GM21367 (cell line): ENCODE measurements around the gene HIVEP1.

Experiments
- ATAC-seq: cut with Tn5 transposase; IDR thresholded peaks from one replicate; pipeline ENCODE4 v1.9.1; 2021; ENCODE audit not compliant: unreplicated experiment

The HIVEP1 gene

DNA sequence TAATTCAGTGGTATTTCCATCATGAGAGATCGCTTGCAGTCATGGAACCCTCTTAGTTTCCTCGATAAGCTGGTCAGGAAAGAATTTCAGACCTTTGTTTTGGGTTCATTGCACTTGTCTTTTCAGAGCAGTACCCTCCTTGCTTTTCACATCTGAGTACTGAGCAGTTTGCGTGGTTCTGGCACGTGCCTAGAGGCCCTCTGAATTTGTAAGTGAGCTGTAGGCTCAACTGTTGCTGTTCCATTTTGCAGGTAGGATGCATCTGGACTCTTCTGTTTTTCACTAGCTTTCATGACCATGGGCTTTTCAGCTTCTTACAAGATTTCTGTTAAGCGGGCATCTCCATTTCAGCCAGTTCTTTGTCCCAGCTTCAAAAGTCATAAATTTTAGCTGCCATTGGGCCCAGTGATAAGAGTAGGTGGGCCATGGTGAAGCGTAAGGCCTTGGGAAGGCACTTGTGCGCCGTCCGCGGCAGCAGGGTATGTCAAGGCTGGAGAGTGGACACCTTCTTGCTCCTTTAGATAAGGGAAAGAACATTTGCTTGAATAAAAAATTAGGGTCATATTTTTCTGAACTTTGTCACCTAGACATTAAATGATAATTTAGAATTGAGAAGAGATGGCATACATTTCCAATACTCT, 35.8 kb downstream of the HIVEP1 start:
- ATAC-seq, result no peak

DNA sequence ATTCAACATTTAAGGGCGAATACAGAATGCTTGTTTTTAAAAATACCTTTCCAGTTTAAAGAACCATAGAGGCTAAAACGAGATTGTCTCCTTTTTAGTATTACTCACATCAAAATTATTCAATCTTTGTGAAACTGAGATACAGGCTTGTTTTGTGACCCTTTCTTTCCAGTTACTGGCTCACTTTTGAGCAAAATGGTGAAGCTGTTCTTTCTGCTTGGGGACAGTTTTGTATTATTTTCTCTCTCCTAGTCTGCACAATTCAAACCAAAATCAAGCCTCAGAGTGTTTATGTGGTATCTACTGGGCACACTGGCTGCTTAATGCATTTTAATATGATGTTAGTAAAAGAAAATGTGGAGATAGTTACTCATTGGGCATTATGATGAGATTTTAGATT, 36.5 kb downstream of the HIVEP1 start:
- no peak for ATAC-seq

DNA sequence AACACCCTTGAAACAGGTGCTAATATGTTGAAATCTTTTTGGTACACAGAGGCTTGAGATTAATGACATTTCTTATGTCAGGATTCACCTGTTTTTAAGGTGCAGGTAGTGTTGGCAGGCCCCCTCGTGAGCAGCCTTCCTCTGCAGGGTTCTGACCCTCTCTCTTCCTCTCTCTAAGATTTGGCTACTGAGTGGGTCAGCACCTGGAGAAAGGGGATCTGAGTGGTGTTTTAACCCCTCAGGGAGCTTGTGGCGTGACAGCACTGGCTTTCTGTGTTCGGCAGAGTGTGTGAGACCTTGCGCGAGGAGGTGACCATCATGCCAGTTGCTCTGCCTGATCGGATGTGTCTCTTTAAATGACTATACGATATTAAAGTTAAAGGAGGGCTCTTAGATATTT, 37.1 kb downstream of the HIVEP1 start:
- peak; percentile 31 for ATAC-seq

DNA sequence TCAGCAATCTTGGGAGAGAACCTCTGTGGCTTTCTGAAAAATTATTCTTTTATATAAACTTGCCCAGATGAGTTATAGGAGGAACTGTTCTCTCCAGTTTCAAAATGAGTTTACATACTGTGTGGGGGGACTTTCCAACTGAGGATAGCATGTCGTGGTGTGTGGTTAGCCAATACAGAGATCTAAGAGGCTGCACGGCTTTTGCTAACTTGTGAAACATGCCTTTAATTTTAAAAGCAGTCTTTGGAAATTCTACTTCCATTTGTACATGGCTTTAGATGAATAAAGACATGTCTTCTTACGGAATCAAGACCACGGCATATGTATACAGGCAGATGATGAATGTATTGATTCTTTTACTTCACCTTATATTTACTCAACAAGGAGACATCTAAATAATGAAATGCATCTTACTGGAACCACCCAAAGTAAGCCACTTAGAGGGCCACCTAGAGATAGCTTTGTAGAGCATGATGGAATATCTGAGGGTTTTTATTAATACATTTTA, 39.8 kb downstream of the HIVEP1 start:
- ATAC-seq, result peak; percentile 68

DNA sequence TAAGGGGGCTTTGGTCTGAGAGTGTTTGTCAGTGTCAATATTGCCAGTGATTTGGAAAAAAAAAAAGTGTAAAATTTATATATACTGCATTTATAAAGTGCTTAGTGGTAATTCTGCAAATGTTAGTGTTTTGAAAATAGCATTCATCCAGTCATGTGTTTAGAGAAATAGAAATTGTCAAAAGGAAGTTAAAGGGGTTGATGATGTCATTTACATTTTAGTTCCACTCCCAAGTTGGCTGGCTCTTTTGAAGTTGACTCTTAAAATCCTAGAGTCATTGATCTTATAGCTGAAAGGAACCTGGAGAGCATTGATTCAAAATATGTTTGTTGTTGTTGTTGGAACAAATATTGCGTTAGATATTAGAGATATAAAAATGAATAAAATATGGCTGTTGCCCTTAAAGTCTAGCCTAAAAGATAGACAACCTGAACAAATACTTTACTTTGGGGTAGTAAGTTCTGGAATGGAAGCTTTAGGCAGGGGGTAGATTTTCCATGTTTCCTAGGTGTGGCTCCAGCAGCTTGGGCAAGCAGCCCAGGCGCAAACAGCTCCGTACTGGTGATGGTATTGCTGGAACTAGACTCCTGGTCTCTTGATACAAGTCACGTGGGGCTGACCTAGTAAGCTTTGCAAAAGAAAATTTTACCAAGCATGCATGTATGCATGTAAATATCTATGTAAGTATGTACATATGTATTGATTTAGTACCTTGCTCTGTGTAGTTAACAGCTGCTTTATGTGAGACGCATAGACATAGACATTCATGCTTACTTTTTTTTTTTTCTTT, 46.3 kb downstream of the HIVEP1 start:
- no peak for ATAC-seq

DNA sequence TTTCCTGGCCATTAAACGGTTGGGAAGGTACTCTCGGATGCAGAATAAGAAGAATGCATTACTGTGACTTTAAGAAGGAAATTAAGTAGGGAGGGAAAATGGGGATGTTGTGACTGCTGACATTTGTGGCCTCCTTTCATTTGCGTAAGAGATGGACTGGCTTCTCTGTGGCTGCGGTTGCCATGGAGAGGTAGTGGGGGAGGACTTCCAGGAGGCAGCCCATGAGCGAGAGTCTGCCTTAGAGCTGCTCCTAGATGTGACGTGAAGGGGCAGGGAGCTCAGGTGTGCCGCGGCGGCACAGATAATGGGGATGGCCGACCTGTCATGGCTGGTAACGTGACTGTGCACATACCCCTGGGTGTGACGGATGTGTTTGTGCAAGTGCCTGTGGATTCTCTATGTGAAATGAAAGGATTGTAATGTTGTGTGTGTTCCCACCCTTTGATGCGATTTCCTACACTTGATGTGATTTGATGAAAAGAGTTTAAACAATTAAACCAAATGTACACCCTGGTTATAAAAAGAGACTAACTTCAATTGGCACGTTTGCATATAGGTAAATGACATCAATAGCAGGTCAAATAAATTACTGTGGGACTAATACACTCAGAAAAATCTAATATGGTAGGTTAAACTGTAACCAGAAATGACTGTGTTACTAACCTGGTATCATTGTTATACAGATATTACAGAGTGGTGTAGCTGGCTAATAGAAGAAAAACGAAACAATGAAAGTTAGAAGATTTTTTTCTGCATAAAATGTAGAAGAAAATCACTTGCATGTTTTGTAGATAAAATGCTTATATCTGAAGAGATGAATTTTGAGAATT, 48.9 kb downstream of the HIVEP1 start:
- ATAC-seq, result peak; percentile 48

DNA sequence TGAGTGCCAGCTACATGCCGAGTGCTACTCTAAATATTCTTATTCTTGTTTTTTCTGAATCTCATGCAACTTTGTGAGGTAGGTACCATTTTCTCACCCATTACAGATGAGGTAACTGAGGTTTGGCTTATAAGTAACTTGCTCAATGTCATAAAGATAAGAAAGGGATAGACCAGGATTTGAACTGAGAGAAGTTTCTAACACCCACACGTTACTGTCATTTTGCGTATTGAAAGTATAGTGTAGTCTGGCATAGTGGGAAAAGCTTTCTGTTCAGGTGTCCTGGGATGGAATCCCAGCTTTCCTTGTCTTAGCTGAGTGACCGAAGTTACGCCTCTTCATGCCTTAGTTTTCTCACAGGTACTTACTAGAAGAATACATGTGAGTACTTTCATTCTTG, 50.5 kb downstream of the HIVEP1 start:
- ATAC-seq, result no peak

DNA sequence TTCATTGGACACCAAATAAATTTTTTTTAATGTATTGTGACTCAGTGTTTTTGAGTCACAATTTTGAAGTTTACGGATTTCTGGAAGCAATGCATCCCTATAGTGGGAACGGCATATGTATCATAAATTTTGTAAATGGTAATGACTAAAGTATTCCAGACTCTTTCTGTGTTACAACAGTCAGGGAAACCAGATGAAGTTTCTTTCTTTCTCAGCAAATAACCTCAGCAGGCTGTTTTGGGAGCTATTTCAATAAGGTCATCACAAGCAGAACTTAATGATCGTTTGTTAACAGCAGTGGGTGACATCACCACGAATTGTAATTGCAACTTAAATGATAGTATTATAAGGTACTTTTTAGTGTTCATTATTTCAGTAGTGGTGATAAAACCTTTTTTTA, 52.0 kb downstream of the HIVEP1 start:
- ATAC-seq, result no peak

DNA sequence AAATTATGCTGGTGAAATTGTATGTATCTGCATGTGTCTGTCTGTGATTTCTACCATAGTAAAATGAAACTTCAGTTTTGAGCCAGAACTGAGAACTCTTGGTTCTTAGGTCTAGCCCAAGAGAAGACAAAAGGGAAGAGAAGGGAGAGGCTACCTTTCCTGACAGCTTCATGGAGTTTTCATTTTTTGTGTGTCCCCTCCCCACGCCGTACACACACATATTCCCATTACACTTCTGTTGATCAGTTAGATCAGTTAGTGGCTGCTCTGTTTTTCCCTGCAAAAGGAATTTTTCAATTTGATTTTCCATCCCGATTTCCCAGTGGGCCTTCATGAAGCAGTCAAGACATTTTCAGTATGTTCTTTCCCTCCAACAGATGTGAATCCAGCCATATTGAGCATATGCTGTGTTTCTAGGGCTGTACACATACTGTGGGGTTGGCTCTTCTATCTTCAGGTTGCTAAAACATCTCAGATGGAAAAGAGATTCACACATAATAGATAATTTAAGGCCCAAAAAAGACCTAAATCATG, 52.5 kb downstream of the HIVEP1 start:
- no peak for ATAC-seq

DNA sequence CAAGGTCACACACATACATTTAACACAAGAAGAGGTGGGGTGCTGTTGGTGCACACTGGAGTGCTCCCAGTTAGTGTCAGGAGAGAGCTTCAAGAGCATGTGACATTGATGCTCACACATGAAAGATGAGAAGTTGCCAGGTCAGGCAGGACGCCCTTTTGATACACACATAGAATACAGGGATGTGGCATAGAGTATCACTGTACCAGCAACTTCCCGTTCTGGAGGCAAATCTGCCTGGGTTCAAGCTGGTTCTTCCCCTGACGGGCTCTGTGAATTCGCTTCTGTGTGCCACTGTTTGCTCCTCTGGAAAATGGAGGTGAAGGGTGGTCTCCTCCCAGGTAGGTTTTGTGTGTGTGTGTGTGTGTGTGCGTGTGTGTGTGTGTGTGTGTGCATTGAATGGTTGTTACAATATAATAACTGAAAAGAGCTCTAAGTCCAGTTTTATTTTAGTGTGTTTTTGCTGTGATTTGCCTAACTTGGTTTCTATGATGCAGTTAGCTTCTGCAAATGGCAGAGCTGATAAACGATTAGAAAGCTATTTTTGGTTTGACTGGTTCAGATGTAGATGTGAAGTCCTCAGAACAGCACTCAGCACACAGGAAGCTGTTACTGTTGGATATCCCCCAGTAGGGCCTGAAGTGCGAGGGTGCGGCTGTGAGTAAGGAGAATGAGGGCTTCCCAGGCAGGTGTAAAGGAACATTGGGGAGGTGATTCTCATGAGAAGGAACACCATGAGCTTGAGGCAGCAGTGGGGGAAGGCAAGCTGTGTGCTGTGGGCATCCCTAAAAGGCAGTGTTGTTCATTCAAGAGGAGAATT, 53.4 kb downstream of the HIVEP1 start:
- ATAC-seq, result no peak

DNA sequence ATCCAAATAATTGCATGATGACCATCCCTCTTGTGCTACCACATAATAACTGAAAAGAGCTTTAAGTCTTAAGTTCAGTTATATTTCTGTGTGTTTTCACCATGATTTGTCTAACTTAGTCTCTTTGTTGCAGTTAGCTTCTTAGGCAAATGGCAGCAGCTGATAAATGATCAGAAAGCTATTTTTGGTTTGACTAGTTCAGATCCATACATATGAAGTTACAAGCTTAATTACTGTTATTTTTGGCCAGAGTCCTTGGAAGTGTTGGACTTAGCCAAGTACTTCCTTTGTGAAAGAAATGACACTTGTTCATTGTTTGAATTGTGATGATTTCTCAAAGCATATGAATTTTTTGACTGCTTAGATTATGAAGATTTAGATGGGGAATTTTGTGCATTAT, 54.2 kb downstream of the HIVEP1 start:
- ATAC-seq, result no peak

DNA sequence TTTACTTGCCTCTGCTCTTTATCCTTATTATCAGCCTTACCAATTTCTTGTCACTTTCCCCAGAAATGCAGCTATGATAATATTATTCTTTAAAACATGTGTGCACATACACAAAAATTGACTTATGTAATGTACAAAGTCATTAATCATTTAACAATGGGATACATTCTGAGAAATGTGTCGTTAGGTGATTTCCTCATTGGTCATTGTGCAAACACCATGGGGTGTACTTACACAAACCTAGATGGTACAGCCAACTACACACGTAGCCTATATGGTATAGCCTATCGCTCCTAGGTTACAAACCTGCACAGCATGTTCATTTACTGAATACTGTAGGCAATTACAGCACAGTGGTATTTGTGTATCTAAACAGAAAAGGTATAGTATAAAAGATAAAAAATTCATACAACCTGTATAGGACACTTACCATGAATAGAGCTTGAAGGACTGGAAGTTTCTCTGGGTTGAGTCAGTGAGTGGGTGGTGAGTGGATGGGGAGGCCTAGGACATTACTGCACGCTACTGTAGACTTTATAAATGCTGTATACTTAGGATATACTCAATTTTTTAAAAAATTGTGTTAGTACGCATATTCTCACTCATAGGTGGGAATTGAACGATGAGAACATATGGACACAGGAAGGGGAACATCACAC, 56.9 kb downstream of the HIVEP1 start:
- no peak for ATAC-seq

DNA sequence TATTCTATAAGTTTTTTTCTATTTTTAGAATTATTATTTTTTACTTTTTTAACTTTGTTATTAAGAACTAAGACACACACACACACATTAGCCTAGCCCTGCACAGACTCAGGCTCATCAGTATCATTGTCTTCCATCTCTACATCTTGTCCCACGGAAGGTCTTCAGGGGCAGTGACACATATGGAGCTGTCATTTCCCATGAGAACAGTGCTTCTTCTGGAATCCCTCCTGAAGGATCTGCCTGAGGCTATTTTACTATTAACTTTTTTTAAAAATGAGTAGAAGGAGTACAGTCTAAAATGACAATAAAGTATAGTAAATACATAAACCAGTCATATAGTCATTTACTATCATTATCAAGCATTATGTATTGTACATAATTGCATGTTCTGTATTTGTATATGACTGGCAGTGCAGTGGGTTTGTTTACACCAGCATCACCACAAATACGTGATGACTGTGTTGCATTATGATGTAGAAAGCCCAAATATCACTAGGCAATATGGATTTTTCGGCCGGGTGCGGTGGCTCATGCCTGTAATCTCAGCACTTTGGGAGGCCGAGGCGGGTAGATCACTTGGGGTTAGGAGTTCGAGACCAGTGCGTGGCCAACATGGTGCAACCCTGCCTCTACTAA, 57.9 kb downstream of the HIVEP1 start:
- no peak for ATAC-seq

DNA sequence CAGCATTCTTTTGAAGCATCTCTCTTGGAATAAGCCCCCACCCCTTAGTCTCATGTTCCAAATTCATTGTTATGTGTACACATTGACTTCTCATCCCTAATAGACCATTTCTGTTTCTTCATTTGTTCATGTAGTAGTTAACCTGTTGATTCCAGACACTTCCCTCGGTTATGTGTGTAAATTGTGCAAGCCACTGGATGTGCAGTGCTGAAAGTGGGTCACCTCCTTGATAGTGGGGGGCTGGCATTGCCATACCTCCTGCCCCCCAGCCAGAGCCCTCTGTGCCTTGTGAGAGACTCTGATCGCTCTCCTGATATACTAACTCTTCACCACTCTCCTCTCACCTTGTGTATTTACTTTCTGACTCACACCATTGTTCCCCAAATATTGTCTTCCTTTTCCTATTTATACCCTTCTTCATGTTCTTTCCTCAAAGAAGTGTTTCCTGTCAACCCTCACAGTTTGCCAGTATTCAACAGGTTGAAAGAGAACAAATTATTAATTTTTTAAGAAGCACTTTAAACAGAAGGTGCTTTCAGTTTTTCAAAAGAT, 59.0 kb downstream of the HIVEP1 start:
- ATAC-seq, result no peak

DNA sequence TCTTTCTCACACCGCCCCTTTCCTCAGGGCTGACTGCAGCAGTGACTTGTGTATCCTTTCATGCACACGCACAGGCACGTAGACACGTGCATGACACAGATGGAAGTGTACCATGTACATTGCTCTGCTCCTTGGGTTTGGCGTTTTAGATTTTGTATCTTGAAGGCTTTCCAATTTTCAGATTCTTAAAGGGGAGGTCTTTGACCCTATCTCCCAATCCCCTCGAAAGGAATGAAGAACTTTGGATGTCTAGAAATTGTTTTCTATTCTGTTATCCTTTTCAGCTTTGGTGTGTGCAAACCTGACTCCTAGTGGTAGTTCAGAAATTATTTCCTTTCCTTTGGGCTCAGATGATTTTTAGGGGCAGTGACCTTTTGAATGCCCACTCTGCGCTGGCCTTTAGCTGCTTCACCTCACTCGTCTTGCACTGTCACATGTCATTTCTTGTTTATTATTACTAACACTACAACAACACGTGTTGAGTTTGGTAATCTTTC, 63.0 kb downstream of the HIVEP1 start:
- no peak for ATAC-seq

DNA sequence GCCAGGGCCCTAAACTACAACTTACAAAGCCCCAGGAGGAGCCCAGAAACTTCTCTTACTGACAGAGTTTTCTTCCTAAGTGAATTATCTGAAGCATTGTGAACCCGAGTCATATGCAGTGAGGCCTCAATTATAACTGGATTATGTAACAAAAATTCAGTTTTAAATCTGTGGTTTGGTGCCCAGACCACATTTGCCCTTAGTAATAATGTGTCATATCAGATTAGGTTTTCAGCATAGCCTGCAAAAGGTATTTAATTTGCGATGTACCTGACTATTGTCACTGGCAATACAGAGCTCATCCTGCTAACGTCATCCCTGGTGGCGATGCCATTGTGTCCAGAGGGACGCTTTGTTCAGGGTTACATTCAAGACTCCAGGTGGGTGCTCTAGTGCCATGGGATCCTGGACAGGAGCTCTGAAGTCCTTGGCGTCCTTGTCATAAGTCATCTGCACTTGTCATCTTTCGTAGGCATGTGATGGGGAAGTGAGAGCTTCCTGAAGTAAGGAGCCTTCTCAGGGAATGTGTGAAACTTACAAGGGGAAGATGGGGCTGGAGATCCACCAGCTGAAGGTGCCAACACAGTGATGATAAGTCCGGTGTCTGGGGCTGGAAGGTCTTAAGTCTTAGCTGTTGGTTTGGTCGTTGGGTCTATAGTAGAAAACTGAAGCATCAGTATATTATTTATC, 65.1 kb downstream of the HIVEP1 start:
- ATAC-seq, result no peak

DNA sequence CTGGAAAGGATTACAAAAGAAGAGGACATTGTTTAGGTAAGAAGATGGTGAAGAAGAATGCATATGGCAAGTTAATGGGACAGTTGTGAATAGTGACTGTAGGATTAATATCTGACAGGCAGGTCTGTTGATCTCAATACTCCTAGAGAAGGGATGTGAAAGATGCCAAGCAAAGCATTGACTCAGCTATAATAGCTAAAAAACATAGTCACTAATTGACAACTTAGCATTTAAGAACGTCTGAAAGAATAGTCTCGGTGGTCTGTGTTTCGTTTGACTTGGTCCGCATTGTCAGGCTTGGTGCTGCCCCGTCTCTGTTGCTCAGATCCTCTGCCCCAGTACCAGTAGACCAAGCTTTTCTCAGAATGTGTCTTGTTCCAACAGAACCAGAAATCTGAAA, 65.9 kb downstream of the HIVEP1 start:
- no peak for ATAC-seq

DNA sequence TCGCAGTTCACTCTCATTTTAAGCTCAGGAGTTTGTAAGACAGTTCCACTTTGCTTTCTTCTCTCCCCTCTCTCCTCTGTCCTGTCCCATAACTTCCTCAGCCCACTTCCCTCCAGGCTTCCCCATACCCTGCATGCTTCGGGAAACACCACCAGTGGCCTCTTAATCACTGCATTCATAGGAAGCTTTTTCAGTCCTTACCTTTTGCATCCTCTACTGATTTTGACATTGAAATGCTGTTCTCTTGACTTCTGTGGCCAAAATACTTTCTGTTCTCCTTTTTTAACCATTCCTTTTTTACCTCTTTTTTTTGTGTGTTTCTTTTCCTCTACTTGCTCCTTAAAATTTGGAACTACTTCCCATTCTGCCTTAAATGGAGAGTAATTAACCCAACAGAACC, 69.7 kb downstream of the HIVEP1 start:
- ATAC-seq, result no peak

DNA sequence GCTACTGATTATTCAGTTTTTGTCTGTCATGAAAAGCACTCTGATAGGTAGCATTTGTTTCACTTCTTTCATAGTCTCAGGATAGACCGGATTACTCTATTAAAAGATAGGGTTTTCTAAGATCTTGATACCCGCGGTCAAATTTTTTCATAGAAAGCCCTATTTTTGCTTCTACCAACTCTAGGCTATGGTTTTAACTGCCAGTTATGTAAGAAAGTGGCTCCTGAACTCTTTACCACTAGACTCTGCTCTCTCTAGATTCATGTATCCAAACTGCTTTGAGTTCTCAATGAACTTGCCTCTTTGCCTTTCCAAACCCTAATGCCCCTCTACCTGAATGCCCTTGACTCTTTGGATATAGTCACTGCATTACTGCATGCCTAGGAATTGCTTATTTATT, 70.3 kb downstream of the HIVEP1 start:
- no peak for ATAC-seq
